Glomerular visceral epithelial cell (primary cell): ENCODE measurements around the gene KCNMA1.

Experiments used
- DNase-seq: peaks from one replicate; pipeline ENCODE4 v3.0.0-alpha.2; 2016; ENCODE audit errors: extremely low spot score

Gene KCNMA1

DNA sequence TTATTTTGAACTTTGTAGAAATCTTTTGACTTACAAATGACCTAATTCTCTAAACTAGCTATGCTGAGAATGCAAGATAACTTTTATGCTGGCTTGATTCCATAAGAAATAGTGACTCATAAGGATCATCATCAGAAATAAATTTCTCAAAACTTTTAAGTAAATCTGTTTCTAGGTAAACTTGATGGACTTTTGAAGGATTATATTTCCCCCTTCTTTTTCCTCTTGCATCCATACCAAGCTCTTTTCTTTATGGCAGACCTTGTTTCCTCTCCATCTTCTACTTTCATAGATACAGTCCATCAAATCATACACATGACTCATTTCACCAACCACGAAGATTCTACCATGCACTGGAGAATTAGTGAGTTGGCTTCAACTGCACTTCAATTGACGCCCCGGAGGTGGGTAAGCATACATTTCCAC is 336.3 kb downstream of the KCNMA1 start:
- peak; percentile 52 for DNase-seq

DNA sequence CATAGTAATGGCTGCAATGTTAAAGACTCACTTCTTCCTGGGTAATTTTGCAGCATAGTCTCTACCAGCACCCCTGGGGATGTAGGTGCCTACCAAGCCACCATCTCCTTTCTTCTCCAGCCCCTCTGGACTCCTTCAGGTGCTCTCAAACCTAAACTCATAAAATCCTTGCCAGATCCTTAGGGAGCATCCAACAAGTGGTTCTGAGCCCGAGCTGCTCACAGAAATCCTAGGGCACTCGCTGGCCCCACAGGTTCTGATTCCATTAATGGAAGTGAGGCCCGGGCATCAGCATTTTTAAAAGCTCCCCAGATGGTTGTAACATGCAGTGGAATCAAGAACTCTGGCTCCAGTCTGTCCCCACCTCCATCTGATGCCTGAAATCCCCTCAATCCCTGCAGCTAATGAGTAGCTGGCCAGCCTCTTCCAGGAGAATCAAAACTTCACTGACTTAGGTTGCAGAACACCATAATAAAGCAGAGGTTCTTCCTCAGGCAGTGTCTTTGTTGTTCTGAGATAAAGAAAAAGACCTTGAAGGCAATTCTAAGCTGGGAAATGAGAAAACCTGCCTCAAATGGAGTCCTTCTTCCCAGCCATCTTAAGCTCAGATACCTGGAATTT is 336.8 kb downstream of the KCNMA1 start:
- DNase-seq: no peak

DNA sequence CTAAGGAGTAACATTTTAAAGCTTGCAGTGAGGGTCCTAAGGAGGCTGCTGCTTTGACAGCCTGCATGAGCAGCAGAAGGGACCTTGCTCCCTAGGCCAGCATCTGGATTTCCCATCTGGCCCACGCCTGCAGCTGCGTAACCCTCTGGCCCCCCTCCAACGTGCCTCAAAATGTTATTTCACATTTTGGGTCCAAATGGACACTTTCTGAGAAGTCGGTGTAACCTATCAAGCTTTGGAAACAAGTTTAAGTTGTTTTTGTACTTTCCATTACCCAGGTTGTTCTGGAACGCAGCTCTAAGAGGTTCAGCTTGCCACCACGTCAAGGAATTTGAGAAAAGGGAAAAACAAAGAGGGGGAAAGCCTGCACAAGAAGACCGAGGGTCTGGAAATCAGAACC is 338.3 kb downstream of the KCNMA1 start:
- DNase-seq: no peak

DNA sequence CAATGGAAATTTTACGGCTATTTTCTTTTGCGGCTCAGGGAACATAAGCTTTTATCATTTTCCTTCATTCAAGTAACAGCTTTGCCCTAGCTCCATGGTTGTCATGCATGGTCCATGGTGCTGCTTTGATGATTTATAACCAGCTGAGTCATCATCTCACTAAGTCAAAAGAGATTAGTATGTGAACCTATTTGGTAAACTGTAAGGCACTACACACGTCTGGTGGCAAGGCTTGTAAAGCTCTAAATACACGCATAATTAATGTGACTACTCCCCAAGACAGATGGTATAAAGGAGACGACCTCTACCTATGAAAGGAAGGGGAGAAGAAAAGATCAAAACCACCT is 340.2 kb downstream of the KCNMA1 start:
- peak; percentile 48 for DNase-seq

DNA sequence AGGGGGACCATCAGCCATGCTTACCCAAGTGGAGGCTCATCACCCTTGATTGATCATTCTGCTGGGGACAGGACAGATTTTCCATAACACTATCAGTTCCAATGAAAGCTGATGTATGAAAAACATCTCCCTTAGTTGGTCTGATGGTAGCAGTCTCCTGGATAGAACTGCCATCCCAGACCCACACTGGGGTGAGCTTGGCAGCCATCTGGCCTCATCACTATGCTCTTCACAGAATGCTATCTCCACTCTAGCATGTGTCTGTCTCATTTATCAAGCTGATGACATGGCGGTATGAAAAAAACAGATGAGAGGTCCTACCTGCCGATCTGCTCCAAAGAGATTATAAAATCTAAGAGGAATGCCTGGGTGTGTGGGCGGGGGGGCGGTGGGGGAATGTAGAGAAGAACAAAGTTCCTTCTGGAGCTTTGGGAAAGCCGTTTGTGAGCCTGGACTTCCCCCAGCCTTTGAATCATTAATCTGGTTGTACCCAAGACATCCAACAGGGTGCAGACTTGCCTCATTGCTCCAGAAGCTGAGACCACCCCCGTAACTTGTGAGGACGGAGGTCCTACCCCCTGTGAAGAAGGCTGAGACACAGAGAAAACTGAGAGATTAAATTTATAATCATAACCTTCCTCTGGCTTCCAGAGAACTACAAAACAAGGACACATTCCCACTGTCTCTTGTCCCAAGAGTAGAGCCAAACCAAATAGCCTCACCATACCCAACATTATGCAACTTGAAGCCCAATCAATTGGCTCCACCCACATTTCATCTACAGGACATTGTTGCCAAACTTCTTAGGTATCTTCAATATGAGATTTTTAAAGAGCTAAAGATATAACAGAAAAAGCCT is 340.8 kb downstream of the KCNMA1 start:
- DNase-seq: peak; percentile 41

DNA sequence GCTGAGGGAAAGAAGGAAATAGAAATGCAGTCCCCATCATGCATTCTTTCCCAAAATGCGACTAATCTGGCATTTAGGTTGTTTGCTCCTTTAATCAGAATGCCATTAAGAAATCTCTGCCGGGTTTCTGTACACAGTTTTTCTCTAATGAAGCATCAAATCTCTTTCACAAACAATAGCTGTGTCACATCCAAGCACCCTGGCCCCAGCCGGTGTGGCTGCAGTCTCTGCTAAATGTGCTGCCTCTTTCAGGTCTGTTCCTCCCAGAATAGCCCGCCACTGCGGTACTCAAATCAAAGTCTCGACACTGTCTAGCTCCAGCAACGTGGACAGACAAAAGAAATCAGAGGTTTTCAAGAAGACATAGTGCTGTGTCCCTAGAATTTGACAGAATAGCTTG is 343.8 kb downstream of the KCNMA1 start:
- no peak for DNase-seq

DNA sequence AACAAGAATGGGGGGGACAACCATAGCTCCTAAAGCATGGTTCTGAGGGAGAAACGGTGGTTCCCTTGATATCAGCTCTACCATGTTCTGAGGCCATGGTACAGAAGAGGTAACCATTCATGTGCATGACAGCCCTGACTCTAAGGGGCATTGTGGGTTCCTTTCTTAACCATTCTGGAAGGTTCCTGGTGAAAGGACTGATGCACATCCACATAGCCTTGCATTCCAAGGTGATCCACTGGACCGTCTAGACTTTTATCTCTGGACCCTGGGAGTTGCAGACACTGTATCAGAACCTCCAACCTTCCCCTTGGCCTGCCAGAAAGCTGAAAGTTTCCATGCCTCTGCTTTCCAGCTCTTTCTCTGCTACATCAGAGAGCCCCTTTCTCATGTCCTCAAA is 344.3 kb downstream of the KCNMA1 start:
- DNase-seq: no peak

DNA sequence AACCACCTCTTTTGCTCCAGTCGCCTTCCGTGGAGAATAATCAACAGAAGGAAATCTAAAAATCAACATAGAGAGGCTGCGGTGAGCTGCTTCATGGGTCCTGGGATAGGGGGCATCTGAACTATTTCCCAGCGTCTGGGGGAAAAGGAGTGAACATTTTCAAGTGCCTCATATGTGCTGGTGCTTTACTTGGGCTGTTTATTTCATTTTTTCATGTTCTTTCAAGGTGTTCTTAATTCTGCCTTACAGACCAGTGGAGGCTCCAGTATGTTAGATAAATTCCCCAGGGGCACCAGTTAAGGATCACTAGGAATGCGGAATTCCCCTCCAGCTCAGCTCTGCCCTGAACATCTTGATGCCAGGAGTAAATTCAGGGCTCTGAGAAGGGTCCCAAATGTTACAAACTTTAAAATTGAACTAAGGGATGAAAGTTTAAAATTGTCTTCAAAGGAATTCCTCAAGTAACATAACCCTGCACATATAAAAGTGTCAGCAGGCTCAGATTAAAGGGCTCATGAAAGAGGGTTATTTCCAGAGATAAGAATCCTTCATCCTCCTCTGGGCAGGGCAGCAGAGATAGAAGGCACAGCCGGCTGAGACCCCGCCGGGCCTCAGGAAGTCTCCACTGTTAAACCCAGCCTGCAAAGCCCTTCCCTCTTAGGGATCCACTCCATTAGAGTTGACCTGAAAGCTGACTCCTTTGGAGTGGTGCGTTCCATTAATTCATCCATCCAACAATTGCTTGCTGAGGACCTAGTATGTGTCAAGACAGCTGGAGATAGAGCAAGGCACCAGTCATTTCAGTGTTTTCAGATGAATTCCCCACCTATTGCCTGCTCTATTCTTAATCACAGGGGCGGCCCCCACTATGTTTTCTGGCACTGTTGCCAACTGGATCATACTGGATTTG is 345.8 kb downstream of the KCNMA1 start:
- peak; percentile 81 for DNase-seq

DNA sequence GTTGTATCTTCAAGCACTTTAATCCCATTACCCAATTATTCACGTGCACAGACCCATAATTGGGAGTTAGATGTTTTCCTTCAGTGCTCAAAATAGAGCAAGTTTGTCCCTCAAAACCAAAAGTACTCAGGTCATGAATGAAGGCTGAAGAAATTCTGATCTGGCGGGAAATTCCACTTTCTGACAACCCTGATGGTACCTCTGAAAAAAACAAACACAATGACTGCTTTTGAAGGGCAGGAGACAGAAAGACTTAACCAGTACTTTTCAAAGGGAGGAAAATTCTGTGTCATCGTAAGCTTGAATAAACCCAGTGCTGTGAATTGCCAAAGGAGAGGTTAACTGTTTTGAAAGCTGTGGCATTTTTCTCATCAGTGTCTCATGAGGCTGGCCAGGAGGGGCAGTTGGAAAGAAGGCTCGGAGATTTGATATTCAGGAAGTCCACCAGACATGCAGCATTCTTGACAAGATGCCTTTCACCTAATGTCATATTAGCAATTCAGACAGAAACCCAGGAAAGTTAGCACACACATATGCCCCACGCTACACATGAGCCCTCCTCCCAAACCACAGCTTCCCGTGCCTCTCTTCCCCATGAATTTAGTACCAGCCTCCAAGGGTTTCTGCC is 347.0 kb downstream of the KCNMA1 start:
- DNase-seq: peak; percentile 99

DNA sequence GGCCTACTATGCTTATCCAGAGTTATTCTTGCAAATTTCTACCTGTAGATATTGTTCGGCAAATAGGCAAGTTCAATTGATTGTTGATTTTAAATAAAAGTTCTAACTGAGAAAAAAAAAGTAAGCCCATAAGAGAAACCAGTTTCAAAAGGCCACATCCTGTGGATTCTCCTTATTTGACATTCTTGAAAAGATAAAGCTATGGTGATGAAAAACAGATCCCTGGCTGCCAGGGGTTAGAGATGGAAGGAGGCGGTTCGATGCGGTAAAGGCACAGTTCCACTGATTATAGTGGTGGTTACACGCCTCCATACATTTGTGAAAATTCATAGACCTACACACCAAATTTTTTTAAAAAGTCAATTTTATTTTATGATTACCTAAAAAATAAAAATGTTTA is 347.8 kb downstream of the KCNMA1 start:
- DNase-seq: no peak

DNA sequence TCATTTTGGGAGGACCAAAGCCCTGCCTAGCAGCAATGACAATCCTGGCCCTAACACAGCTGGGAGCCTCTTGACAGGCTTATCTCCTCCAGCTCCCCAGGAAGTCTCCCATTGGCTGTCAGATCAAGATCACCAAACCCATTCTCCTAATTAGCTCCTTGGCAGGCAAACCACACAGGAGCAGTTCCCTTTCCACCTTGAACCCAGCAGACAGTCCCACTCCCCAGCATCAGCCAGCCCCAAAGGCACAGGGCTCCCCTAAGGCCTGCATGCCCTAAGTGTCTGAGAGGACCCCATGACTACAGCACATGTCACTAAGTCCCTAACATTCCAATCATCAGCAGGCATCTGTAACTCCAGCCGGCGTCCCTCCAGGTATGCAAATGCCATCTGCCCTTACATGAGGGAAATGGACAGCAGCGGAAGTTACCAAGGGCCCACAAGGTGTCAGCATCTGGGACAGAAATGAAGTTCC is 348.5 kb downstream of the KCNMA1 start:
- DNase-seq: no peak

DNA sequence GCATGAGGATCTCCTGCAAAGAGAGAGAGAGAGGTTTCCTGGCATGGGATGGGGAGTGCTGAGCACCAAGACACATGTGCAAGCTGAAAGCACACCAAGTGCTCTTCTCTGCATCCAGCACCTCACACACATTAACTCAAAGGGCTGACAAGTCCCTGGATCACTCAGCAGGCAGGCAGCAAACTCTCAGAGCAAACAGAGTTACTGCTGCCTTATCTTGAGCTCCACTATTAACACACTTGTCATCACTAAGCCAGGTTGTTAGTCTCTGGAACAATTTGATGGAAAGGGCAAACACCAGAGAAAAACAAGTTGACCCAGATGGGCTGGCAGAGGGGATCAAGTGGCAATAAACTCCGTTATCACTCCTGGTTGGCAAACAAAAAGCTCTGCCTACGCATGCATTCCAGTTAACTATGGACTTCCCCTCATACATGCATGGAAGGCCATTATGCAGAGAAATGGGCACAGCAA is 349.9 kb downstream of the KCNMA1 start:
- DNase-seq: no peak

DNA sequence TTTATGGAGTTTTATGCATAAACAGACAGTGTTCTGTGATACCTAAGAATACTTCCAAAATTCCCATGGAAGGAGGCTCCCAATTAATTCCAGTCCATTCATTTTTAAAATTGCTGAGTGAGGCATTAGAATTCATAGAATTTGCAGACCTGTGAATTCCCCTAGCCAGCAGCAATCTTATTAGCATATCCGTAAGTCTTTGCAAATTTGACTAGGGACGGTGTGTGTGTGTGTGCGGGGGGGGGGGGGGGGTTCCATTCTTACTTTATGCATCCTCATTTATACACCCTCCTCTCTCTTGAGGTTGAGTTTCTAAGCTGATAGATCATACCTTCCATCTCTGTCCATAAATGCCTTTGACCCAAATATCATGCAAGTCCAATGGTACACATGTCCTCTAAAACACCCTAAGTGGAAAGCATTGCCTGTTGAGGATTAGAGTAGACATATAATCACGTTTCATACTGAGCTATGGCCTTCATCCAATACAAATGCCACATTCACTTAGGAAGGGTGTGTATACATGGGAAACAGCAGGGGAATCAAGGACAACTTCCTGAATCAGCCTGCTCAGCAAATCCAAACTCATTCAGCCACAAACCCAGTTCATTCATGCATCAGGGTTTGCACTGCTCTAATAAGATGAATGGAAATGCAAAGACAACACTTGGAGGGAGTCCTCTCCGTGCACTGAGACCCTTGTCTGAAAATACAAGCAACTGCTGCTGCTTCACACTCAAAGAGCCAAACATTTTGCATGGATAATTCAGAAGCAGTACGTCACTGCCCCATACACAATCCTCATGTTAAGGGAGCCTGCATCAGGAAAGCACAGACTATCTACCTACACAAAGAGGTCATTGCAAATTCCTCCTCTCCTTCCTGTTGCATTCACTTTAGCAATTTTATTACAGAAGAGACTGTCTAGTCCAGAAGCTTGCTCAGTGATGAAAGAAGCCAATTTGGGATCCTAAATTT is 350.8 kb downstream of the KCNMA1 start:
- no peak for DNase-seq

DNA sequence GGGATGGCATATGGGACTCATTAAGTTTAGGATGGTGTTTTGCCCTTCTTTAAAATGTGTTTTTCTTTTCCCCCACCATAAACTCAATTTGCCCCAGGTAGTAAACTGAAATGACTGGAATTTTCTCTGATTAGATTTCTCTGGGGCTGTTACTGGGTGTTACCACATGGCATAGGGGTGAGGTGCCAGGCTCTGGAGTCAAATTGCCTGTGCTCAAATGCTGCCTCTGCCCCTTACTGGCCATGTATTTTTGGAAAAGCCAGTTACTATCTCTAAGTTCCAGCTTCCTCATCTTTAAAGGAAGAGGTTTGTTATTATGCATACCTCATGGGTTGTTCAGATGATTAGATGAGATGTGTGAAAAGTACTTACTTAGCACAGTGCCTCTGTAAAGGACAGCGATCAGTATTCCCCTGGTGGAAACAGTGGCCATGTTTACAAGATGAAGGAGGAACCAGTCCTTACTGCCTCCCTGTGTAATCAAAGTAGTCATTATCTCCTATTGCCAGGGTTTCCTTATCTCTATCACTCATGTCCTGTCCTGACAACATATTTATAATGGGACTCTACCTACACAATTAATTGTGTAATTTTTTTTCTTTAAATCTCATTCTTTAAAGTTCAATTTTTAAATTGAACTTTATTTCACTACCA is 352.0 kb downstream of the KCNMA1 start:
- no peak for DNase-seq

DNA sequence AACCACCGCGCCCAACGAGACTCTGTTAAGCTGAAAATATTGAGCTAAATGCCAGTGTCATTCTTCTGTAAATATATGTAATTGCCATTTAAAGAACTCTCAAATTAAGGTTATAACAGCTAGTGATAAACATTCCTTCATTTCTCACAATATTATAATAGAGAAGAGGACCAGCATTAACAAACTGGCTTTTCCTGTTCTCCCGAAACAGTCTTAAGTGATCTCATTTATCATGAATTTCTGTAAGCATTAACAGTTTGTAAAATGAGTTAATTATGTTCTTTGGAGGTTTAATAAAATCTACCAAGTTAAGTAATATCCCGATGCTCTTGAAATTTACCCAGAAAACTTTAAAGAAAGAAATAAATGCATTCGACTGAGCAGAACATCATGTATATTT is 352.8 kb downstream of the KCNMA1 start:
- DNase-seq: no peak

DNA sequence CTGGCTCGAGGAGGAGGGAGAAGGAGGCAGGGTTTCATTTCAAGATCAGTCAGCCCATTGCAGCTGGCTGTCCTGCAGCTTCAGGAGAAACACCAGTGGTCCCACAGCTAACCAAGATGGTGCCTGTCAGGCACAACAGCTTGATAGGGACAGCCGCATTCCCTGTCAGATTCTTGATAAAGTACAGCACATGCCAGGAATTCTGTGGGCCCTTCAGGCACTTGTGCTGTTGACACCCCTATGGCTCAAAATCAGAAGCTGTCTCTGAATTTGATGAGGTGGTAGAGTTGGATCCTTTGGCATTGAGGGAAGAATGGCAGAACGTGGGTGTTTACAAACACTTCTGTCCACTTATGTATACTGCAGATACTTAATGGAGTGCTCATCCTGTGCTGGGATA is 354.3 kb downstream of the KCNMA1 start:
- DNase-seq: no peak

DNA sequence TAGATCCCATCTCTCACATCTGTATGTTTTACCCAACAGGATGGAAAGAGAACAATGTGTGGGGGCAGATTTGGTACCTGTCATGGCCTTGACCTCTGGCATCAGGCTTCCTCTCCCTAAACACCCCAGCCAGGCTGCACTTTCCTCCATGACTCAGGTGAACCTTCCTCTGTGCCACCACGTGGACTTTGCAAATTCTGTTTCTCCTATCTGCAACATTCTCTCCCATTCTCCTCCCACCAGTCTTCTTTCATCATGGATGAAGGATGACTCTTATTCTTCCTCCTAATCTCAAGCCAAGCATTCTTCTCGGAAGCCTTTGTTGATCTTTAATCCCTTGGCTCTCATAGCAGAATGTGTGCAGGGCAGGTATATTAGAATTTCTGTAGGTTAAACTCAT is 355.4 kb downstream of the KCNMA1 start:
- DNase-seq: no peak

DNA sequence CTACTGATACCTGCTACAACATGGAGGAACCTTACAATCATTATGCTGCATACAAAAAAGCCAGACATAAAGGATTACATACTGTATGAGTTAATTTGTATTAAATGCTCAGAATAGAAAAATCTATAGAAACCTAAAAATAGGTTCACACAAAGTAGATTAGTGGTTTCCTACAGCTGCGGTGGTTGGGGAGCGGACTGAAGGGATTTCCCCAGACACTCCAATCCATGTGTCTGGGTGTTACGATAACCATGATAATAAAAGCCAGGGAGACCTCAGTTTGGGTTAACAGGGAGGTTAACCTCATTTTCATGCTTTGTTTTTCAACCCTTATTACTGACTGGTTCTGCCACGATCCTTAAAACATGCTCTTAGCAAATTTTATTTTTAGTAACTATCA is 355.9 kb downstream of the KCNMA1 start:
- peak; percentile 37 for DNase-seq

DNA sequence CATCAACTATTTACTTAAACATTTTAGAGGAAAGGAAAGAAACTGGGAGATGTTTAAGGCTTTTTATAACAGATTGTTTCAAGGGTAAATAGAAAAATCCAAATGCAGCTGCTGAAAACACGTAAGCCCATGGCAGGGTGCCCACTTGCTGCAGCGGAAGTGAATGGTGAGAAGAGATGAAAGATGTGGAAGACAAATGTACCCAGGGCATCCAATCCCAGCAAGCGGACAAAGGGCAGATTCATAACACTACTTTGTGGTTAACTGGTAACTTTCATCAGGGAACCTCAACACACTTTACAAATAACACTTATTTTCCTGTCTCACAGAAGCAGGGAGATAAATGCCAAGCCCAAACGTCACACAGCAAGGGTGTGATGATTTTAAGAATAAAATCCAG is 358.4 kb downstream of the KCNMA1 start:
- no peak for DNase-seq
